ENCODE results near the gene RING1.

DNA sequence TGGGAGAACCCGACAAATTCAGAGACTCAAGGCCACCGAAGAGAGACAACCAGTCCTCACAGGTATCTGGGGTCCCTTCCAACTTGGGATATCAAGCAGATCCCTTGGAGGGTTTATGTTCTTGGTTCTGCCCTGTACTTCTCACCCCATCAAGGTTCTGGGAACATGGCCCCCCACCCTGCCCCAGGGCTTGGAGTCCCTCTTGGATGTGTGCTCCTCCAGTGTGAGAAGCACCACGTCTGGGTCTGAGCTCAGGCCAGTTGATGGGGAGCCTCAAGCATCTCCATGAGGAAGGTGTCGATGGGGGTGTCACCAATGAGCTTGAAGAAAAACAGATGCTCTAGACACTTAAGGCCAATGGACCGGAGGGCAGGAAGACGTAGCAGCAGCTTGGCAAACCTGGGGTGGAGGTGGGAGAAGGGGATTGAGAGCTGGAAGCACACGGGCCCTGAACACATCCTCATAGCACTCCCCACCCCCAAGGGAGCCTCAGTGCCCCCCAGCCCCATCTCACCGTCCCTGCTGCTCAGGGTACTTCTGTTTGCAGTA, 13.8 kb upstream of the RING1 start:
- TF ChIP-seq CTCF (conservative IDR thresholded peaks at IDR 0.05; ENCODE audit: low read depth in 2 of 2) (no peak), POLR2AphosphoS5 (IDR thresholded peaks at IDR 0.05; ENCODE audit: low read depth) (no peak), EZH2 (IDR thresholded peaks at IDR 0.05; ENCODE audit: low read depth, unreplicated experiment) (no peak)

Data from GM23338 (cell line).